ENCODE measurements around the gene UBIAD1. TPM values are rescaled to one million over a fixed set of nuclear protein-coding genes. Genes with fewer than 3 reads are reported as not detected.

UBIAD1 gene
- total RNA-seq, 3 donors from 2014 or later = 8.9 to 14.9 (median 12.6) TPM

- TF ChIP-seq CTCF (IDR thresholded peaks at IDR 0.05) = no peak
- no peaks in the 10 kb centered on the region for H3K36me3 ChIP-seq (ENCODE audit: low read depth)
- DNase-seq = no peak
- no peaks in the 10 kb centered on the region for H3K9me3 ChIP-seq
- ATAC-seq = no peak
- intact Hi-C loops (cut with DNase I, micrococcal nuclease) = no loop called here
- no peak overlapping the region for H3K4me3 ChIP-seq
- peaks cover 26% of the 10 kb centered on the region for H3K4me1 ChIP-seq (ENCODE audit: low read depth)
These were observed 510 bp upstream of the UBIAD1 start for GRCh38 chr1:11272544-11272831.

GRCh38 chr1:11273595-11274234 is 717 bp downstream of the UBIAD1 start:
- Histone ChIP-seq H3K4me3 (peak overlapping the region; percentile 50), H3K9me3 (no peaks in the 10 kb centered on the region), H3K36me3 (ENCODE audit: low read depth) (no peaks in the 10 kb centered on the region), H3K4me1 (ENCODE audit: low read depth) (peaks cover 26% of the 10 kb centered on the region)
- TF ChIP-seq CTCF (IDR thresholded peaks at IDR 0.05) = no peak
- DNase-seq = no peak
- intact Hi-C loops (cut with DNase I, micrococcal nuclease) = no loop called here
- peak; percentile 49 for ATAC-seq

GRCh38 chr1:11279152-11279551 is 6.2 kb downstream of the UBIAD1 start:
- Histone ChIP-seq H3K4me3 (no peak overlapping the region), H3K36me3 (ENCODE audit: low read depth) (no peaks in the 10 kb centered on the region), H3K4me1 (ENCODE audit: low read depth) (peaks cover 19% of the 10 kb centered on the region), H3K9me3 (no peaks in the 10 kb centered on the region)
- intact Hi-C loops (cut with DNase I, micrococcal nuclease) = no loop called here
- no peak for TF ChIP-seq CTCF (IDR thresholded peaks at IDR 0.05)
- ATAC-seq (no peak), DNase-seq (no peak)

- no peak for TF ChIP-seq CTCF (IDR thresholded peaks at IDR 0.05)
- no peak for ATAC-seq
- intact Hi-C loops (cut with DNase I, micrococcal nuclease) = no loop called here
- Histone ChIP-seq H3K9me3 (no peaks in the 10 kb centered on the region), H3K36me3 (ENCODE audit: low read depth) (no peaks in the 10 kb centered on the region), H3K4me1 (ENCODE audit: low read depth) (peaks cover 14% of the 10 kb centered on the region), H3K4me3 (no peak overlapping the region)
- no peak for DNase-seq
These were observed 6.6 kb downstream of the UBIAD1 start for GRCh38 chr1:11279630-11280029.

- H3K9me3 ChIP-seq = no peaks in the 10 kb centered on the region
- ATAC-seq (peak; percentile 60), DNase-seq (no peak)
- no peaks in the 10 kb centered on the region for H3K36me3 ChIP-seq (ENCODE audit: low read depth)
- H3K4me3 ChIP-seq = no peak overlapping the region
- intact Hi-C loops (cut with DNase I, micrococcal nuclease) = no loop called here
- peaks cover 2% of the 10 kb centered on the region for H3K4me1 ChIP-seq (ENCODE audit: low read depth)
- TF ChIP-seq CTCF (IDR thresholded peaks at IDR 0.05) = no peak
These were observed 7.8 kb downstream of the UBIAD1 start for GRCh38 chr1:11280719-11281376.

All from mucosa of descending colon (tissue), 3 donors.